WI38 (cell line): ENCODE results near the gene EPN2.

Experiments used
- H3K4me3 ChIP-seq: 2 replicates; pipeline ENCODE4 v1.5.1; 2011; ENCODE audit warnings: low read depth, mild to moderate bottlenecking, control low read depth, low read length
- TF ChIP-seq, protein P1 (sequence below): IDR thresholded peaks from 2 replicates; pipeline ENCODE4 v1.5.1; 2012; ENCODE audit warnings: low read depth, mild to moderate bottlenecking, control low read depth, low read length

The EPN2 gene

DNA sequence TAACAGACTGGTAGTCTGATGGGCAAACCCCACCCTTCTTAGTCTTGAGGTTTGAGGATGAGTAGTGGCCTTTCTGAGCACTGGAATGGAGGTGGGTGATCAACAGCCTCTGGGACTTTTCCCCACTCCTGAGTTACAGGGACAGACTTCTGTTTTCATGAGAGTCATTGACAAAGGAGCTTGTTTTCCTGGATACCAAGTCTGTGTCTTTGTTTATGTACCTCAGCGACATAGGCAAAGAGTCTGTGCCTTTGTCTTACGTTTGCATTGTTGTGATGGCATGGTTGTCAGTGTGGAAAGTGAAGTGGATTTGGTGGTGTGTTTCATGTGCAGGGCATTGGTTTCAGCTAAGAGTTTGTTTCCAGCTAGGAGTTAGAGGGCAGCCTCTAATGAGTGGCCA is 17.5 kb downstream of the EPN2 start:
- no peak overlapping the region for H3K4me3 ChIP-seq
- TF ChIP-seq, protein P1, sequence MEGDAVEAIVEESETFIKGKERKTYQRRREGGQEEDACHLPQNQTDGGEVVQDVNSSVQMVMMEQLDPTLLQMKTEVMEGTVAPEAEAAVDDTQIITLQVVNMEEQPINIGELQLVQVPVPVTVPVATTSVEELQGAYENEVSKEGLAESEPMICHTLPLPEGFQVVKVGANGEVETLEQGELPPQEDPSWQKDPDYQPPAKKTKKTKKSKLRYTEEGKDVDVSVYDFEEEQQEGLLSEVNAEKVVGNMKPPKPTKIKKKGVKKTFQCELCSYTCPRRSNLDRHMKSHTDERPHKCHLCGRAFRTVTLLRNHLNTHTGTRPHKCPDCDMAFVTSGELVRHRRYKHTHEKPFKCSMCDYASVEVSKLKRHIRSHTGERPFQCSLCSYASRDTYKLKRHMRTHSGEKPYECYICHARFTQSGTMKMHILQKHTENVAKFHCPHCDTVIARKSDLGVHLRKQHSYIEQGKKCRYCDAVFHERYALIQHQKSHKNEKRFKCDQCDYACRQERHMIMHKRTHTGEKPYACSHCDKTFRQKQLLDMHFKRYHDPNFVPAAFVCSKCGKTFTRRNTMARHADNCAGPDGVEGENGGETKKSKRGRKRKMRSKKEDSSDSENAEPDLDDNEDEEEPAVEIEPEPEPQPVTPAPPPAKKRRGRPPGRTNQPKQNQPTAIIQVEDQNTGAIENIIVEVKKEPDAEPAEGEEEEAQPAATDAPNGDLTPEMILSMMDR = no peak

DNA sequence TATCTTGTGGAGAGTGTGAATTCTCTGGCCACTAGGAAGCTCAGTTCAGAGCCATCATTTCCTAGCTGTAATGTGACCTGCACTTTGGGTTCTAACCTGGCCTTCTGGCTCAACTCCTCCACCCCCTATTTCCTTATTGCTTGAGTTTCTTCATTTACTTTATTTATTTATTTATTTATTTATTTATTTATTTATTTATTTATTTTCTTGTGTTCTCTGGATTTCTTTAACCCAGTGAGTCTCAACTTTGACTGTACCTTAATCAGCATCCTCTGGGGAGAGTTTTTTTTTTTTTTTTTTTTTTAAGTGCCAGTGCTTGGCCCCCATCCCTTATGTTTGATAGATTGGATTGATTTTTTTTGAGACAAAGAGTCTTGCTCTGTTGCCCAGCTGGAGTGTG is 18.1 kb downstream of the EPN2 start:
- TF ChIP-seq, protein P1 = no peak
- H3K4me3 ChIP-seq = no peak overlapping the region

DNA sequence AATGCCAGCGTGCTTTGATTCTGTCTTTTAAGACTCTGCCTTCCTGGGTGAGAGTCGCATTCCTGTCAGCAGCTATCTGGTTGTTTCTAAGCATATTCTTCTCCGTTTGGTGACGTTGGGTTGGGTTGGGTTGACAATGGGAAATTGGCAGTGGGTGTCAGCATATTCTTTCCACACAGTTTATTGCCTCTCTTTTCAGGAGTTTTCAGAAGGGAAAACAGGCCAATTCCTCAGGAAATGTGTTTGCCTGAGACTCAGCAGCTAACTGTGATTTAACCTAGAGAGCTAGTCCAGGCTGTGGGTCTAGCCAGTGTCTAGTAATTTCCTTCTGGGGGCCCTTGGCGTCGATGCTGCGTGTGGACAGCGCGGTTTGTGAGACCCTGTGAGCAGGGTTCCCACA is 21.2 kb downstream of the EPN2 start:
- H3K4me3 ChIP-seq = no peak overlapping the region
- TF ChIP-seq, protein P1 = no peak

DNA sequence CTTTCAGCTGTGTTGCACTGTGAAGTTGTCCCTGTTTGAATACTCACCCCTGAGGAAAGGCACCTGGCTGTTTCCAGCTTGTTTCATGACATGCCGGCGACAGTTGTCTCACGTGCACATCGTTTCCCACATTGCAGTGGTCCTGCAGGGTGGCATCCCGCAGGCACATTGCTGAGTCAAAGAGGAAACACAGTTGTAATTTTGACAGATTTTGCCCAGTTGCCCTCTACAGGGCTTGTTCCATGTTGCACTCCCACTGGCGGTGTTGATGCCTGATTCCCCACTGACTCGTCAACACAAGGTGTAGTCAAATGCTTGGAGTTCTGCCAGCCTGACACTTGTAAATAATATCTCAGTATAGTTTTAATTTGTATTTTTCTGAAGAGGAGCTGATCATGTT is 23.8 kb downstream of the EPN2 start:
- no peak overlapping the region for H3K4me3 ChIP-seq
- TF ChIP-seq, protein P1 = no peak

DNA sequence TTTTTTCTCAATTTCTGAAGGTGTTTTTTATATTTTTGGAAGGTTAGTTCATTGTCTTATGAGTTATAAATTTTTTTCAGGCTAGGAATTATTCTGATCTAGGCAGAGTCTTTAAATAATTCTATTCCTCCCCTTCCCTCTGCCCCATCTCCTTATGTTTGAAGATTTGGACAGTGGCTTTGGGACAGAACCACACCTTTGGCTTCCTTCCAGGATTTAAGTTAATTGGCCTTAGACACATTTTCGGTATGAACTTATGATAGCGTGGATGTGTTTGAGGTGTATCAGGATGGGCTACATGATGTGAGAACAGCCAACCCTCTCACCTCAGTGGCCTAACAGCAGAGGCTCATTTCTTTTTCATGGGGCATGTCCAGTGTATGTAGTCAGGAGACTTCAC is 24.3 kb downstream of the EPN2 start:
- TF ChIP-seq, protein P1 = no peak
- H3K4me3 ChIP-seq = no peak overlapping the region

DNA sequence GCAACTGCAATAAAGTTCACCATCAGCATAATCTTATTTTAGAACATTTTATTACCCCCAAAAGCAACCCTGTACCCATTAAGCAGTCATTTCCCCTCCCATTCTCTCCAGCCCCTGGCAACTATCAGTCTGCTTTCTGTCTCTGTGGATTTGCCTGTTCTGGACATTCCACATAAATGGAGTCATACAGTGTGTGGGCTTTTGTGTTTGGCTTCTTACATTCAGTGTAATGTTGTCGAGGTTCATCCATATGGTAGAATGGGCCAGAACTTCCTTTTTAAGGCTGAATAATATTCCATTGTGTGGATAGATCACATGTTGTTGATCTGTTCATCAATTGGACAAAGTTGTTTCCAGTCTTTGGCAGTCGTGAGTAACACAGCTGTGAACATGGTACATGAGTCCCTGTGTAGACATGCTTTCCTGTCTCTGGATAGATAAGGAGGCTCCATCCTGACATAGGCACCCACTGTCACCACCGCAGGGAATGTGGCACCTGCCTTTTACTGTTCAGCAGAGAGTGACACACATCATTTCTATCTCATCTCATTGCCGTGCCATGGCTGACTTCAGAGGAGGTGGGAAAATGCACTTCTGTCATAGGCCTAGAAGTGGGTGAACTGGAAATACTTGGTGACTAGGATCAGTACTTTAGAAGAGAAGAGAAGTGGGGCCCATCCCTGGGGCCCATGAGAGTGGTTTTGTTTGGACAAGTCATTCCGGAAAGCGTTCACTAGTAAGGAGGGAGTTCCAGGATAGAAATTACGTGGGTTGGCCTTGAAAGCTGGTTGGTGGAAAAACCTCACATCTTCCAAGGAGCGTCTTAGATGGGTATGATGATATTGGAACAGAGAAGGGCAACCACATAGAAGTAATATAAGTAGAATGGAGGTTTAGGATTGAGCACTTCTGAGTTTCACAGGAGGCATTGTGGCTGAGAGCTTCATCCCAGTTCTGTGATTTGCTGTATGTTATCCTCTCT is 25.8 kb downstream of the EPN2 start:
- TF ChIP-seq, protein P1 = no peak
- no peak overlapping the region for H3K4me3 ChIP-seq

DNA sequence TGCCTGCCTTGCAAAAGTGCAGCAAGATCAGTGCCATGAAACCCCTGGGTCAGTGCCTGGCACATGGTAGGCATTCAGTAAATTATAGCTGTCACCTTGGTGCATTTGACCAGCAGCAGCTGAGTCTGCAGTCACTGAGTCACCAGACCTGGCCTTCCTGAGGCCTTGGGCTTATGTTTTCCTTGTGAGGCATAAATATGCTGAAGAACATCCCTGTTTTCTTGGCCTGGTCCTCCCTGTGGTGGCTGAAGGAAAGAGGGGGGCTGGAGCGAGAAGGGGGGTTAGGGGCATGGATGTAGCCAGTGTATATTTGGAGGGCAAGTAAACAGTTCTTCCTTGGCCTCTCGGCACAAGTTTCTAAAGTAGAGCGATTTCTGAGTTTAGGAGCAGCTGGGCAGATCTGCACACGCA is 26.5 kb downstream of the EPN2 start:
- TF ChIP-seq, protein P1 = no peak
- 0 out of 2 replicates have a peak overlapping the region, but pooled peaks have one; percentile 20 for H3K4me3 ChIP-seq
